DMS153 (cell line): ENCODE data around the gene LRP1B.
A peak's percentile ranks its signal among the peaks of the same experiment; 100 is the strongest.
"Not testable (repeated sequence)": the region's sequence is repeated elsewhere in the genome, so short reads cannot be mapped to it uniquely, and the experiment has no call there.

Experiments
- DNase-seq: peaks from one replicate; lab custom pipeline; 2025; lab: John Stamatoyannopoulos, UW

LRP1B gene

DNA sequence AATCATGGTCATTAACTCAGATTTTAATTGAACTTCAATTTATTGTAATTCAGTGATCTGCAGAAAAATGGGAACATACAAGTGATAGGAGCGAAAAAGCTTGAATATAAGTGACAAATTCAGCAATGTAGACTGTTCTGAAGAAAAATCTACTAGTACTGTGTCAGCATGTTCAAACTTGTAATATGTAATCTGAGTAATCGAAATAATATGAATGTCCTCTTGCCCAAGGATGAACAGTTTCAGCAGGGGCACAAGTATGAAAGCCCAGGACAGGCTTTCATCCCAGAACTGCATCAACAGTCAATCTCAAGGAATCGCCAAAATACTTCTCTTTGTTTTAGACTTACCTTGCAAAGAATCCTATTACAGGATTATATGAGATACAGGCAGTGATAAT lies 1110.5 kb downstream of the LRP1B start:
- DNase-seq = no peak

DNA sequence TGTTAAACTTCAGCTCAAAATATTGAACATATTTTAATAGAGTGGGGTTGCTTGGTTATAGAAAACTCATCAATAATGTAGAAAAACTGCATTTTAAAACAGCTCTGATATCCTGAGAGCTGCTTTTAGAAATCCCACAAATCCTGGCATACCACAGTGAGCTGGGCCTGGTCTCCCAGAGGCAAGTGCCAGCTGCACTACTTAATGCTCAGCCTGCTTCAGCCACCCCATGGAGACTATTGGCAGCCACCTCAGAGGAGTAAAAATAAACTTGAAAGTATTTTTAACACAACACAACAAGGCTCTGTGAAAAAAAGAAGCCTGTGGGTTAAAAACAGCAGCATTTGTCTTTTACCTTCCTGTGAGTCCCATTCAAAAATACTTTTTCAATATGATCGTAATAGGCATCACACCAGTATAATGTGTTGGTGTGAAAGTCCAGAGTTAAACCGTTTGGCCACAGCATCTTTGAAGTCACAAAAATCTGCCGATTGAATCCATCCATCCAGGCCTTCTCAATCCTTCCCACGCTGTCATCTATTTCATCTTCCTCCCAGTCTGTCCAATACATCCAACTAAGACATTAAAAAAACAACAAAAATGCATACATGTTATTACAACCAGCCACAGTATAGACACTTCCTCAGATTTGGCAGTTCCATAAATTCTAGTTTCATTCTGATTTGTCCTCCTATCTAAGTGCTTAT lies 1115.3 kb downstream of the LRP1B start:
- DNase-seq = no peak

DNA sequence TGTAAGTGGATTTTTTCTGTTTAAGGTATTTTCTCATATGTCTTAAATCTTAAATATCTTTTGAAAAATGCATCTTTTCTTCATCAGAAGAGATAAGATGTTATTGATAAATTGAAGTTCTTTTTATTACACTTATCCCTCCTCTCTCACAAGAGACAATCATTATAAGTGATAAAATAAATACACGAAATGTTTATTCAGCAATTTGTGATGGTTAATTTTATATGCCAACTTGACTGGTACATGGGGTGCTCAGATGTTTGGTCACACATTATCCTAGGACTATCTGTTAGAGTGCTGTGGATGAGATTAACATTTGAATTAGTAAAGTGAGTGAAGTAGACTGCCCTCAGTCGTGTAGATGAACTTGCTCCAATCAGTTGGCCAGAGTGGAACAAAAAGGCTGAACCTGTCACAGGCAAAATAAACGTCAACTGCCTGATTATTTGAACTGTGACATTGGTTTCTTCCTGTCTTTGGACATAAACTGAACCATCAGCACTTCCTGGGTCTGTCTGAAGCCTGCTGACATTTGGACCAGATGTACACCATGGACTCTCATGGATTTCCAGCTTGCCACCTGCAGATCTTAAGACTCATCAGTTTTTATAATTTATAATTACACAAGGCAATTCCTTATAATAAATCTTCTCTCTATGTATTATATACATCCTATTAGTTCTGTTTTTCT lies 1126.7 kb downstream of the LRP1B start:
- peak; percentile 51 for DNase-seq

DNA sequence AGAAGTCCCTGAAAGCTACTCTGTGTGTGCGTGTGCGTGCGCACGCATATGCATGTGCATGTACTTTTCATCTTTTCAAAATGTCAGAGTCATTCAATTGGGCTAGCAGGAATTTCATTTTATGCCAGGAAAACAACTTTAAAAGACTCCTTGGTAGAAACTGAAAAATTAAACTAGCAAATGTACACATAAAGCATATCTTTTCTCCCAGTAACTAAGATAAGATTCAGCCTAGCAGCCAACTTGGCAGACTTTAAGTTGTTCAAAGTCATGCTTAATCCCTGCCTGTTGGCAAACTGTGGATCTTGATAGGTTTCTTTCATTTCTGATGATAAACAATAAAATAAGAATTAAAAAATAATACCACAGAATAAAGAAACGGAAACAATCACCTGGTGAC lies 1129.1 kb downstream of the LRP1B start:
- DNase-seq = no peak

DNA sequence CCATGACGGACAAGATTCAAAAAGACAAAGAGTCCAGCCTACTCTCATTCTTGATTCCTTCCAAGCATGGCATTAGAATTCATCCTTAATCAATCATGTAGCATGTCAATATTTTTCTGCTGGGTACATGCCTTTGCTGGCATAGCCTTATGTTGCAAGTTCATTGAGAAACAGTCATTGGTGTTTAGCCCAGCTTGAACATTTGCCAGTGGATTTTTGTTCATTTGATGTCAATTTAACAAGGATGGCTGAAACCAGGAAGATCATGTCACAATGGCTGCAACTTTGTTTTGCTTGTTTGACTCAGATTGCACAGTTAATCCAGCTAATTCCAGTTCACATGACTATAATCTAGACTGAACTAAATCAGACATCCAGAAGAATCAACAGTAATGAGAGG lies 1132.2 kb downstream of the LRP1B start:
- no peak for DNase-seq

- no peak for DNase-seq
Observed at GRCh38 chr2:140998017-140998416, 1132.8 kb downstream of the LRP1B start.

GRCh38 chr2:140994856-140995255 lies 1136.0 kb downstream of the LRP1B start:
- DNase-seq = no peak

DNA sequence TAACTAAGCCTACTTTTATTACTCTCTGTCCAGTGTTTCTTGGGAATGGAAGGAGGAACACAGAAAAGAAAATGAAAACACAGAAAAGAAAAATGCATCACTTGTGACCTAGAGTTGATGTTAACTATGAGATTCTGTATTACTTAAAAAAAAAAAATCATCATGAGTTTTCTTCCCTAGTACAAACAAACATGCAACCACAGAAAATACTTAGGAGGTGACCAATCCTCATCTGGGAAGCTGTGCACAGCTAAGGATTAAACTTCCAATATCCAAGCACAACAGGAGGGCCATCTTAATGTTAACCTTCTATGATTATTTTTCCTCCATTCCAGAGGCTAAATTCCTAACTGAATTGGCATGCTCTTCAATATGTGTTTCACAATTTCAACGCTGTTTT lies 1140.4 kb downstream of the LRP1B start:
- DNase-seq = no peak

- DNase-seq = no peak
Observed at GRCh38 chr2:140988597-140988996, 1142.2 kb downstream of the LRP1B start.

- no peak for DNase-seq
Observed at GRCh38 chr2:140986456-140986855, 1144.4 kb downstream of the LRP1B start.

DNA sequence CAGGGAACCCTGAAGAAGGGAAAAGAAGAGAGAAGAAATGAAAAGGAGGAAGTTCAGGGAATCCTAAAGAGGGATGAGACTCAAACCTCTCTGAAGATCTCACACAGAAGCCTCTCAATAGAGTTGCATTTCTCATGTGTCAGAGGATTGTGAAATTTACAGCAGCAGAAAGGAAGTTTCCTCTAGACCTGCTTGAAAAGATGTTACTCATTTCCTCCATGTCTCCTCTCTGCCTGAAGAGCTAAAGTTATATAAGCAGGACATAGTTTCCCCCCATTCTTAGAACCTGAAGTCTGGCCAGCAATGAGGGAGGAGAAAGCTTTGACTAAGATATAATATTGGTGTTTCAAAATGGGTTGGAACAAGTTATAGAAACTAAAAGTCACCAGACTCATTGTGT lies 1155.6 kb downstream of the LRP1B start:
- DNase-seq = no peak

DNA sequence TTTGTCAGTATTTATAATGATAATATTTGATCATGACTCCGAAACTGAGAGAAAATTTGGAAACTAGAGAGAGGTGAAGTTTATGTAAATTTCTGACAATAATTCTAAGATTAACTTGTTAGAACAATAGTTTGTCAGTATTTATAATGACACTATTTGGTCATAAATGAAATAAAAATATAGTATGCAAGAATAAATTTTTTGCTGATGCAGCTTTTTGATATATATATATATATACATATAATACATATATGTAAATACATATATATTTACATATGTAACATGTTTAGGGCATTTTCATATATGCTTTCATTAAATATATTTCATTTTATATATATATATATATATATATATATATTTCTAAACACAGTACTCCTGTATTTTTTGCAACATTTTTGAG lies 1158.1 kb downstream of the LRP1B start:
- no peak for DNase-seq

DNA sequence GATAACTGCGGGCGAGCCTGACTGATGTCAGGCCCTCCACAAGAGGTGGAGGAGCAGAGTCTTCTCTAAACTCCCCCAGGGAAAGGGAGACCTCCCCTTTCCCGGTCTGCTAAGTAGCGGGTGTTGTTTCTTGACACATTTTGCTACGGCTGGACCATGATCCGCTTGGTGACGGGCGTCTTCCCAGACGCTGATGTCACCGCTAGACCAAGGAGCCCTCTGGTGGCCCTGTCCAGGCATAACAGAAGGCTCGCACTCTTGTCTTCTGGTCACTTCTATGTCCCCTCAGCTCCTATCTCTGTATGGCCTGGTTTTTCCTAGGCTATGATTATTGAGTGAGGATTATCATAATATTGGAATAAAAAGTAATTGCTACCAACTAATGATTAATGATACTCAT lies 1166.5 kb downstream of the LRP1B start:
- DNase-seq = not testable (repeated sequence)

DNA sequence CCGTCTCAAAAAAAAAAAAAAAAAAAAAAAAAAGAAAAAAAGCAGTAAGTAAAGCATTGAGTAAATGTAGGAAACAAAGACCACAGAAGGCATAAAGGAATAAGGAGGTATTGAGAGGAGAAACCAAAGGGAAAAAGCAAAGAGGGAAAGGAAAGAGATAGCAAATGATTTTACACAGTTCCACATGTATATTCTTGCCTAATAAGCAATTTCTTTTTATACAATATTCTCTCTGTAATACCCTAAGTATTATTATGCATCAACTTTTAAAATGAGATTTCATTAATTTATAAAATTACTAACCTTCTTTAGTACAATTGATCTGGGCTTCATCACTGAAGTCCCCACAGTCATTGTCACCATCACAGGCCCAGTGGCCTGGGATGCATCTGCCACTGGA lies 1180.9 kb downstream of the LRP1B start:
- no peak for DNase-seq

- DNase-seq = no peak
Observed at GRCh38 chr2:140947236-140947635, 1183.6 kb downstream of the LRP1B start.

GRCh38 chr2:140943867-140944266 lies 1186.9 kb downstream of the LRP1B start:
- no peak for DNase-seq

DNA sequence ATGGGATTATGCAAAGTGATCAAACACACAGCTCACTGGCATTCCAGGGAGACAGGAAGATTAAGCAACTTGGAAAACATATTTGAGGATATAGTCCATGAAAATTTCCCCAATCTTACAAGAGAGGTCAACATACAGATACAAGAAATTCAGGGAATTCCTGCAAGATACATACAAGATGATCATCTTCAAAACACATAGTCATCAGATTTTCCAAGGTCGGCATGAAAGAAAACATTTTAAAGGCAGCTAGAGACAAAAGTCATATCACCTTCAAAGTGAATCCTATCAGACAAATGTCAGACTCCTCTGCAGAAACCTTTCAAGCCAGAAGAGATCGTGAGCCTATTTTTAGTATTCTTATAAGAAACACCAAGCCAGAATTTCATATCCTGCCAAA lies 1188.5 kb downstream of the LRP1B start:
- no peak for DNase-seq

DNA sequence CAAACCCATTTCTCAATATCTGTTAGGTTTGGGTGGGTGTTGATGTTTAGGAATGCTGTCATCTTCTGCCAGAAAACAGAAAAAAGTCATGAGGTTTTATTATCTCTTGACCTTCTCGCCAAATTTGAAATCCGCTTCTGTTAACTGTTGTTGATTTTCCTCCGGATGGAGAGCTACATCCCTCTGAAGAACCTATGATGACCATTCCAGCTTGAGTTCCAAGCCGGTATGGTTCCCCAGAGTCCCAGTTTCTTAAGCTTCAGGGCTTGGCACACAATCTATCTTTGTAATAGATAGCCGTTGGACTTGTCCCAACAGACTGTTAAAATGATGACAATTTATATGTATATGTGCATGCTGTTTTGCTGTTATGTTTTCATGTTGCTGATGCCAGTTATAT lies 1201.0 kb downstream of the LRP1B start:
- no peak for DNase-seq

DNA sequence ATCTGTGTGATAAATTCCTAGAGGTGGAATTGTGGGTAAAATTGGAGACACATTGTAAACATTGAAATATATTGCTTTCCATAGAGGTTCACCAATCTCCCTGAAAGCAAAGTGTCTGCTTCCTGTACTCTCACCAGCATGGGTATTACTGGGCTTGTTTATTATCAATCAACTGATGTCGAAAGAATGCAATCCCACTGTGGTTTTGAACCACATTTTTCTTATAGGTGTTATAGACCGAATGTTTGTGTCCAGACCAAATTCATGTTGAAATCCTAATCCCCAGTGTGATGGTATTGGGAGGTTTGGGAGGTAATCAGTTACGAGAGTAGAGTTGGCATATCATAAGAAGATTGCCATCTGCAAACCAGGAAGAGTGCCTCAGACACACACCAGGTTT lies 1212.4 kb downstream of the LRP1B start:
- no peak for DNase-seq

DNA sequence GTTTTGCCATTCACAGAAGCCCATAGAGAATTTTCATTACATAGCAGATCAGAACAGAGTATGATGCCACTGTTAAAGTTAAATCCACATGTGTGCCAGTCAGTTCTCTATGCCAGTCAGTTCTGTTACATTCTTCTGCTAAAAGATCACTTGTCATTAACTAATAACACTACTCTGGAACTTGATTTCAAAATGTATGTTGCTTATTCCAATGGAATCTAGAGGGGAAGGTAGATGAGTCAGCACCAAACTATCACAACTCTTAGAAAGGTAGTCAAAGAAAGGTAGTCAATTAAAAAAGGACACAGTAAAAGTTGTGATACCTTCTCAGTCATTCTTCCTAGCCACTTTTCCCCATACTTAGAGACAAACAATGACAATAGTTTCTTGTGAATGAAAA lies 1214.4 kb downstream of the LRP1B start:
- DNase-seq = no peak

GRCh38 chr2:140910683-140911082 lies 1220.1 kb downstream of the LRP1B start:
- DNase-seq = no peak

- no peak for DNase-seq
Observed at GRCh38 chr2:140905083-140905781, 1225.6 kb downstream of the LRP1B start.

DNA sequence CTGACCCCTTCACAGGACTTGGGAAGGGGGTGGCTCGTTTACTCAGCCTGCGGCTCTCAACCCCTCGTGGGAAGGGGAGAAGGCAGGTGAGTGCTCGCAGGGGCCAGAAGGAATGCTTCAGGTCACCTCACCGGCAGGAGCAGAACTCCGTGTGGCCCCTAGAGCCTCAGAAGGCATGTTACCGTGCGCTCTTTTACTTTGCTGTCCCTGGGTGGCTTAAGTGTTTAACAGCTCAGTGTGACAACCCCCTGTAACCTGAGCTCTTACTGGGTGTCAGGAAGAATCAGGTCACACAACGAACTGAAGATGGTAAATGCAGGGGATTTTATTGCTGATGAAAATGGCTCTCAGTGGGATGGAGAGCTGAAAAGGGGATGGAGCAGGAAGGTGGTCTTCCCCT lies 1235.4 kb downstream of the LRP1B start:
- DNase-seq = peak; percentile 28
